MCF 10A (cell line): Measurements from ENCODE around the gene MCFD2. TPM values are rescaled to one million over a fixed set of nuclear protein-coding genes. Genes with fewer than 3 reads are reported as not detected.

Experiments
- BruUV-seq: library from RNA; stranded (reverse); fragments of 400-500 nt; replicated peaks from 2 replicates; lab custom pipeline; 2021; lab: Mats Ljungman, UMichigan
- CTCF ChIA-PET: fragments of 300-600 bp; sonication (Branson Sonifier 250); formaldehyde crosslinking; extraction: SDS; loops from one replicate; lab custom pipeline; 2021; ENCODE audit warnings: antibody characterized with exemption, inconsistent platforms; lab: Yijun Ruan, JAX
- POLR2A ChIA-PET: fragments of 300-600, 350-650 bp; sonication (Branson Sonifier 250); formaldehyde crosslinking; extraction: SDS; loops from one replicate; lab custom pipeline; 2020; ENCODE audit warnings: antibody characterized with exemption, inconsistent platforms; lab: Yijun Ruan, JAX
- DNase-seq: peaks from one replicate; pipeline ENCODE4 v3.0.0-alpha.2; 2018; ENCODE audit not compliant: unreplicated experiment
- H3K27ac Mint-ChIP-seq: one replicate; pipeline ENCODE4 v1.8.0; 2022; ENCODE audit warnings: mild to moderate bottlenecking, low read depth, mixed read lengths; ENCODE audit not compliant: unreplicated experiment
- H3K27me3 Mint-ChIP-seq: one replicate; pipeline ENCODE4 v1.8.0; 2022; ENCODE audit warnings: mixed read lengths; ENCODE audit not compliant: insufficient read depth, unreplicated experiment
- H3K36me3 Mint-ChIP-seq: one replicate; pipeline ENCODE4 v1.8.0; 2022; ENCODE audit warnings: mild to moderate bottlenecking, moderate library complexity, mixed read lengths; ENCODE audit not compliant: insufficient read depth, unreplicated experiment
- H3K4me1 Mint-ChIP-seq: one replicate; pipeline ENCODE4 v1.8.0; 2022; ENCODE audit warnings: mixed read lengths; ENCODE audit not compliant: insufficient read depth, unreplicated experiment
- H3K4me3 Mint-ChIP-seq: one replicate; pipeline ENCODE4 v1.8.0; 2022; ENCODE audit warnings: mild to moderate bottlenecking, moderate library complexity, mixed read lengths; ENCODE audit not compliant: unreplicated experiment
- H3K9me3 Mint-ChIP-seq: one replicate; pipeline ENCODE4 v1.8.0; 2022; ENCODE audit warnings: mixed read lengths; ENCODE audit not compliant: unreplicated experiment
- CTCF ChIP-seq: fragments of 200-600 bp; IDR thresholded peaks from one replicate; pipeline ENCODE4 v1.8.0; 2022; ENCODE audit warnings: antibody characterized with exemption, mild to moderate bottlenecking; ENCODE audit not compliant: unreplicated experiment
- intact Hi-C: fragments of 100-400 bp; cut with micrococcal nuclease; formaldehyde crosslinking; loops from 2 replicates; pipeline ENCODE4 v1.14.1; 2022
- total RNA-seq: library from RNA; stranded (reverse); gene quantifications from 2 replicates; pipeline ENCODE4 v1.2.3, GENCODE V29; 2022

Gene MCFD2
- total RNA-seq, 1 experiment from 2014 or later = 157 TPM

DNA sequence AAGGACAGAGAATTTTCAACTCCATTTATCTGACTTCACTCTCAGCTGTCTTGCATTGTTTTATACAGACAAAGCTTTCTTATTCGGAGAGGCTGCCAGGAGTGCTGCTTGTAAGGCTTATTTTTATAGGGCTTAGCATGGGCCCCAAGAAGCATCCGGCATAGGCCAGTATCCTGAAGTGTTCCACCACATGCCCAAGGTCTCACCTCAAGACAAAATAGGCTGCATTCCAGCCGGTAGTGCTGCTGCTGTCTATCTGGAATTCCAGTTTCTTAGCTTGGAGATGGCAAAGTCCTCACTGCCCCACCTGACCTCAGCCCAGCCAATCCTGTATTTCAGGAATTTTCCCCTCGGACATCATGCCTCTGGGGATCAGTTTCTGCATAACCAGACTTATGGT, 47.6 kb upstream of the MCFD2 start:
- no peaks in the 10 kb centered on the region for H3K9me3 Mint-ChIP-seq
- POLR2A ChIA-PET = interaction anchor here (0.7 to 0.8 kb wide), 3 partner anchors 47 to 345 kb away, joined by 3 read pairs; no protein-coding TSS in a partner anchor
- peaks cover 26% of the 10 kb centered on the region for H3K4me1 Mint-ChIP-seq
- intact Hi-C loops = no loop called here
- no peaks in the 10 kb centered on the region for H3K27me3 Mint-ChIP-seq
- TF ChIP-seq CTCF = no peak
- peaks cover 5% of the 10 kb centered on the region for H3K36me3 Mint-ChIP-seq
- H3K27ac Mint-ChIP-seq = no peak overlapping the region
- CTCF ChIA-PET = interaction anchor here (0.5 to 1.3 kb wide), 4 partner anchors 12 to 421 kb away, joined by 3 to 4 read pairs (median 3); no protein-coding TSS in a partner anchor
- H3K4me3 Mint-ChIP-seq = no peak overlapping the region
- BruUV-seq = no TSS peak
- DNase-seq = no peak

DNA sequence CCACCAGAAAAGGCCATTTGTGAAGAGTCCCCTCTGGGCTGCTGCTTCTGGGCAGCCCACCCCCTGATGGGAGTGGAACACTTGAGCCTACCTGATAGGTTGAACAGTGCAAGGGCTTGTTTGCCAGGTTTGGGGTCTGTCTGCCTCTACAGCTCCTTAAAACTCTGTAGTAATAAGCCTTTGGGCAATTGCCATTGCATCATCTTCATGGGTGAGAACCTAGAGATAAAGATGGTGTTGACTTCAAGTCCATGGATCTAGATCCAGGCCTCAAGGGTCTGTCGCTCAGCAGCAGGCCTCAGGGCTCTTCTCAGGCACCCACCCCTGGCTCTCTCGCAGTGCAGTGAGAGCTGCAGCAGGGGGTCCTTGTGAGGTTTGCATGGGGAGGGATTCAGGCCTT, 47.1 kb upstream of the MCFD2 start:
- intact Hi-C loops = no loop called here

GRCh38 chr2:46960618-46961017, 45.0 kb upstream of the MCFD2 start:
- Mint-ChIP-seq H3K27me3 (no peaks in the 10 kb centered on the region), H3K4me3 (no peak overlapping the region), H3K9me3 (no peaks in the 10 kb centered on the region), H3K27ac (no peak overlapping the region), H3K36me3 (peaks cover 24% of the 10 kb centered on the region), H3K4me1 (peaks cover 30% of the 10 kb centered on the region)
- ChIA-PET CTCF (interaction anchor here (0.6 to 1.0 kb wide), 2 partner anchors 18 to 812 kb away, joined by 4 read pairs; no protein-coding TSS in a partner anchor), POLR2A (interaction anchor here (0.7 to 2.1 kb wide), 2 partner anchors 12 to 47 kb away, joined by 3 to 5 read pairs; no protein-coding TSS in a partner anchor)
- no peak for DNase-seq
- TF ChIP-seq CTCF = no peak
- no TSS peak for BruUV-seq
- intact Hi-C loops = no loop called here

More for the DNA sequence above, 47.1 kb upstream of the MCFD2 start:
- H3K4me3 Mint-ChIP-seq = no peak overlapping the region
- H3K27ac Mint-ChIP-seq = no peak overlapping the region
- H3K4me1 Mint-ChIP-seq = peaks cover 26% of the 10 kb centered on the region
- TF ChIP-seq CTCF = no peak
- POLR2A ChIA-PET = interaction anchor here (0.7 to 0.8 kb wide), 2 partner anchors 46 to 64 kb away, joined by 3 read pairs; no protein-coding TSS in a partner anchor
- no peaks in the 10 kb centered on the region for H3K9me3 Mint-ChIP-seq
- H3K27me3 Mint-ChIP-seq = no peaks in the 10 kb centered on the region
- CTCF ChIA-PET = interaction anchor here (0.5 to 1.0 kb wide), 3 partner anchors 9 to 421 kb away, joined by 3 to 4 read pairs (median 3); no protein-coding TSS in a partner anchor
- H3K36me3 Mint-ChIP-seq = peaks cover 10% of the 10 kb centered on the region
- no TSS peak for BruUV-seq
- no peak for DNase-seq

GRCh38 chr2:46958431-46959017, 42.9 kb upstream of the MCFD2 start:
- Mint-ChIP-seq H3K27me3 (no peaks in the 10 kb centered on the region), H3K4me3 (no peak overlapping the region), H3K9me3 (no peaks in the 10 kb centered on the region), H3K4me1 (peaks cover 23% of the 10 kb centered on the region), H3K27ac (no peak overlapping the region), H3K36me3 (peaks cover 37% of the 10 kb centered on the region)
- BruUV-seq = no TSS peak
- DNase-seq = no peak
- no peak for TF ChIP-seq CTCF
- intact Hi-C loops = no loop called here
- ChIA-PET CTCF (no interaction called here), POLR2A (no interaction called here)
